NCI-H460 (cell line): ENCODE results near the gene DNAJC7. TPM values are rescaled to one million over a fixed set of nuclear protein-coding genes. Genes with fewer than 3 reads are reported as not detected.
A peak's percentile ranks its signal among the peaks of the same experiment; 100 is the strongest.

Source experiments
- DNase-seq: peaks from one replicate; pipeline ENCODE4 v3.0.0-alpha.2; 2016; ENCODE audit warnings: low read depth; ENCODE audit errors: extremely low read depth
- total RNA-seq: library from RNA; depleted of rRNA; stranded (reverse); fragments of >200 nt; shearing (Covaris generic); gene quantifications from 2 replicates; pipeline ENCODE4 v1.2.3, GENCODE V29; 2014; rRNA removed

DNAJC7 gene
- total RNA-seq, 1 experiment from 2014 or later: 109 TPM

DNA sequence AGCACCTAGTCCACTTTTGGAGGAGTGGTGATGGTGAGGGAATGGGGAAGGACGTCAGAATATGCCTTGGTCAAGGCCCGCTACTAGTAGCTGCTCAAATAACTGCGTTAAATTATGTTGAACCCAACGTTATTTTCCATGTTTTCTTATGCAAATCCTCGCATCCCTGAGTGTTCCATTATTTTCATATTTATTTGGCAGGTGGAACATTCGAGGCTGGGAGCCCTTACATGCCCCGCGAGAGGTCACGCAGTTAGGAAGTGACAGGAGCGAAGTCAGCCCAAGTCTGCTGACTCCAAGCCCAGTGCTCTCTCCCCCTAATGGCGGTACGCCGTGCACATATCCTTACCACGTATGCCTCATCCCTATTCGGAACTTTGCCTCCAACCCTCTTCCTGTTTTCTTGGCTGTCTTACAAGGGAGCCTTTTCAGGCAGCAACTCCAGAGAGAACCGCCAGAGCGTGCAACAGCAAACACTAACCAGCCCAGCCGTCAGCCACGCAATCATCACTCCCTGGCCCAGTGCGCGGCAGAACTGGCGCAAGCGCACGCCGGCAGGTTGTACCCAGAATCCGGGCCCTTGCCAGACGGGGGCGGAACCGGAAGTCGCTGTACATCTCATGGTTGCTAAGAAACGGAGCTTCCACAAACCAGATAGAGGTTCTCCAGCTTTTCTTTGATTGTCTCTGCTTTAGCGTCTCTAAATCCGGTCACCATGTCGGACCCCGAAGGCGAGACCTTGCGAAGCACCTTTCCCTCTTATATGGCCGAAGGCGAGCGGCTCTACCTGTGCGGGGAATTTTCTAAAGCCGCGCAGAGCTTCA lies 87.0 kb downstream of the DNAJC7 start, which contains the start of gene ODAD4:
ODAD4 (plus strand) TSS at position 609 of the 824 bp plus-strand sequence; CDS start at position 716, 107 bp downstream.
- DNase-seq: peak; percentile 95

- no peak for DNase-seq
These were observed 88.5 kb downstream of the DNAJC7 start for GRCh38 chr17:41928693-41929251.

Other genes starting within 250 kb of the DNAJC7 start
- 142 and 158 TPM in 2 replicates for gene JUP, start 230.7 kb downstream of the DNAJC7 start, total RNA-seq
- gene P3H4, start 205.5 kb downstream of the DNAJC7 start, total RNA-seq: 42.9 and 47.7 TPM in 2 replicates
- gene FKBP10, start 204.4 kb downstream of the DNAJC7 start, total RNA-seq: 264 and 267 TPM in 2 replicates
- 103 and 119 TPM in 2 replicates for gene NT5C3B, start 181.2 kb downstream of the DNAJC7 start, total RNA-seq
- gene KLHL10, start 179.6 kb downstream of the DNAJC7 start, total RNA-seq: 0.05 TPM in 1 of 2 replicates, not detected in the other
- gene KLHL11, start 152.0 kb downstream of the DNAJC7 start, total RNA-seq: 21.1 and 29.2 TPM in 2 replicates
- gene ACLY, start 98.5 kb downstream of the DNAJC7 start, total RNA-seq: 100 and 114 TPM in 2 replicates
- gene ODAD4, start 86.8 kb downstream of the DNAJC7 start, total RNA-seq: 0.46 and 1.3 TPM in 2 replicates
- 26.4 and 35.2 TPM in 2 replicates for gene CNP, start 50.6 kb downstream of the DNAJC7 start, total RNA-seq
- 53.1 and 60.9 TPM in 2 replicates for gene NKIRAS2, start 2.7 kb upstream of the DNAJC7 start, total RNA-seq
- 1.2 and 1.5 TPM in 2 replicates for gene C17orf113, start 33.2 kb upstream of the DNAJC7 start, total RNA-seq
- gene ZNF385C, start 81.0 kb upstream of the DNAJC7 start, total RNA-seq: 0.10 and 0.20 TPM in 2 replicates
- gene DHX58, start 95.3 kb upstream of the DNAJC7 start, total RNA-seq: 3.7 and 3.8 TPM in 2 replicates
- 19.2 and 23.4 TPM in 2 replicates for gene KAT2A, start 103.9 kb upstream of the DNAJC7 start, total RNA-seq
- 0.07 TPM in 1 of 2 replicates, not detected in the other for gene HSPB9, start 105.4 kb upstream of the DNAJC7 start, total RNA-seq
- 66.0 and 66.5 TPM in 2 replicates for gene RAB5C, start 137.6 kb upstream of the DNAJC7 start, total RNA-seq
- 0.05 TPM in 1 of 2 replicates, not detected in the other for gene KCNH4, start 163.7 kb upstream of the DNAJC7 start, total RNA-seq
- gene HCRT, start 168.0 kb upstream of the DNAJC7 start, total RNA-seq: not detected in 2 replicates
- 13.3 and 13.9 TPM in 2 replicates for gene GHDC, start 177.1 kb upstream of the DNAJC7 start, total RNA-seq